K562 (cell line): ENCODE results near the gene HEMK1. TPM values are rescaled to one million over a fixed set of nuclear protein-coding genes. Genes with fewer than 3 reads are reported as not detected.

ENCODE experiments used
- ATAC-seq: fragments of 200-7000 bp; cut with Tn5 transposase; 3 replicates; pipeline ENCODE4 v1.9.1; 2020; ENCODE audit warnings: moderate library complexity
- BruUV-seq: library from RNA; stranded (reverse); fragments of 400-500 nt; replicated peaks from 2 replicates; lab custom pipeline; 2021; lab: Mats Ljungman, UMichigan
- CTCF ChIA-PET: fragments of 300-600 bp; formaldehyde crosslinking; extraction: SDS; loops from one replicate; lab custom pipeline; 2021; ENCODE audit warnings: low intra/inter-chr PET ratio; lab: Yijun Ruan, JAX
- POLR2A ChIA-PET: fragments of 300-600, 350-650 bp; sonication (Branson Sonifier 250); formaldehyde crosslinking; extraction: SDS; loops from one replicate; lab custom pipeline; 2021; ENCODE audit warnings: antibody characterized with exemption, inconsistent platforms; lab: Yijun Ruan, JAX
- DNase-seq, 4 experiments: peaks; one replicate each; pipeline versions ENCODE4 v3.0.0 to v3.0.0-alpha.2; 2011 to 2018; ENCODE audit warnings: low spot score in 3 of 4, mixed read lengths in 3 of 4; ENCODE audit errors: extremely low read depth in 1 of 4
- FAIRE-seq: peaks from 2 replicates; lab custom pipeline; 2011; peaks lifted over from hg19 to GRCh38; lab: Jason Lieb, UNC
- H2AFZ ChIP-seq: 2 replicates; pipeline ENCODE4 v1.6.0; 2011; ENCODE audit warnings: low read depth, low read length, control low read depth, inconsistent platforms
- H3K27ac ChIP-seq: fragments of 200-600 bp; 3 replicates; pipeline ENCODE4 v1.8.0; 2011; ENCODE audit warnings: low read depth, mild to moderate bottlenecking, control low read depth, inconsistent platforms, low read length, moderate library complexity, mixed read lengths; ENCODE audit errors: extremely low read depth
- H3K27me3 ChIP-seq, 2 experiments: fragments of 300-600 bp in 1 of 2; 2 replicates in 1 of 2; 3 replicates in 1 of 2; pipeline versions ENCODE4 v1.6.0 to v1.8.0; 2011; ENCODE audit warnings: inconsistent platforms in 2 of 2, low read length in 2 of 2, mild to moderate bottlenecking in 1 of 2, mixed read lengths in 1 of 2, moderate library complexity in 1 of 2; ENCODE audit not compliant: control insufficient read depth in 2 of 2, insufficient read depth in 2 of 2
- H3K36me3 ChIP-seq: fragments of 300-600 bp; 3 replicates; pipeline ENCODE4 v1.8.0; 2011; ENCODE audit warnings: mild to moderate bottlenecking, low read length, inconsistent platforms; ENCODE audit not compliant: control insufficient read depth, insufficient read depth
- H3K4me1 ChIP-seq, 2 experiments: fragments of 200-600 bp in 1 of 2; replicated peaks in 1 of 2; 2 replicates in 1 of 2; 3 replicates in 1 of 2; pipeline versions ENCODE4 v1.5.1 to v1.8.0; 2011; ENCODE audit warnings: inconsistent platforms in 2 of 2, low read length in 2 of 2, mild to moderate bottlenecking in 1 of 2, mixed read lengths in 1 of 2, moderate library complexity in 1 of 2; ENCODE audit not compliant: control insufficient read depth in 2 of 2, insufficient read depth in 2 of 2
- H3K4me2 ChIP-seq: 2 replicates; pipeline ENCODE4 v1.6.1; 2011; ENCODE audit warnings: low read length, control low read depth, inconsistent platforms, mixed read lengths; ENCODE audit not compliant: insufficient read depth
- H3K4me3 ChIP-seq: fragments of 200-600 bp; sonication (generic), shearing (Covaris generic); 2 replicates; pipeline ENCODE4 v1.5.1; 2016; ENCODE audit warnings: control low read depth, inconsistent platforms
- H3K79me2 ChIP-seq: fragments of 200-600 bp; 3 replicates; pipeline ENCODE4 v1.8.0; 2011; ENCODE audit warnings: low read length, inconsistent platforms; ENCODE audit not compliant: control insufficient read depth, insufficient read depth
- H3K9ac ChIP-seq, 2 experiments: 2 replicates each; pipeline versions ENCODE4 v1.6.0 to v1.6.1; 2011; ENCODE audit warnings: low read depth in 2 of 2, low read length in 2 of 2, control low read depth in 1 of 2, inconsistent platforms in 1 of 2, mild to moderate bottlenecking in 1 of 2, mixed read lengths in 1 of 2; ENCODE audit not compliant: insufficient read depth in 1 of 2
- H3K9me1 ChIP-seq: one replicate; pipeline ENCODE4 v1.6.0; 2011; ENCODE audit warnings: inconsistent platforms, mild to moderate bottlenecking, low read length, moderate library complexity; ENCODE audit not compliant: control insufficient read depth, insufficient read depth
- H3K9me3 ChIP-seq: replicated peaks from 2 replicates; pipeline ENCODE4 v1.5.1; 2011; ENCODE audit warnings: low read depth, low read length, inconsistent platforms; ENCODE audit not compliant: control insufficient read depth, insufficient read depth
- H4K20me1 ChIP-seq: replicated peaks from 2 replicates; pipeline ENCODE4 v1.6.1; 2011; ENCODE audit warnings: low read length, inconsistent platforms, mixed read lengths; ENCODE audit not compliant: control insufficient read depth, insufficient read depth
- BRF1 ChIP-seq: IDR thresholded peaks from 3 replicates; pipeline ENCODE4 v1.6.1; 2011; ENCODE audit warnings: borderline replicate concordance, mild to moderate bottlenecking; ENCODE audit not compliant: insufficient read length; ENCODE audit errors: extremely low read depth
- MCM7 ChIP-seq, 2 experiments: fragments of 450-650 bp; IDR thresholded peaks; 2 replicates each; pipeline ENCODE4 v1.6.1; 2016 to 2018
- MXI1 ChIP-seq: IDR thresholded peaks from 2 replicates; pipeline ENCODE4 v1.6.1; 2011; ENCODE audit warnings: low read depth, mild to moderate bottlenecking, improper control_type of control experiment, low read length
- ZHX1 ChIP-seq: fragments of 150-350 bp; conservative IDR thresholded peaks from 2 replicates; pipeline ENCODE4 v1.6.1; 2014; ENCODE audit warnings: low read length
- ZNF143 ChIP-seq: sonication (generic); formaldehyde crosslinking; IDR thresholded peaks from 2 replicates; pipeline ENCODE4 v1.9.0; 2022; ENCODE audit warnings: mild to moderate bottlenecking, missing genetic modification reagents
- WGBS: fragments of 100-300 bp; shearing (Covaris generic); methylation state at CpG from one replicate; pipeline ENCODE4 v1.1.6; 2016; ENCODE audit warnings: low coverage, mixed read lengths; ENCODE audit not compliant: insufficient coverage; ENCODE audit errors: missing lambda C conversion rate; 5-methylcytosine and 5-hydroxymethylcytosine counted together
- in situ Hi-C: fragments of 300-500 bp; cut with MboI; formaldehyde crosslinking; loops from 4 replicates; pipeline ENCODE4 v1.15.0; 2018; ENCODE audit warnings: inconsistent platforms, mixed read lengths
- intact Hi-C: fragments of 100-400 bp; cut with micrococcal nuclease; formaldehyde crosslinking; loops from 2 replicates; pipeline ENCODE4 v1.14.2; 2022
- polyA plus RNA-seq, 8 experiments: library from polyadenylated mRNA; depleted of rRNA in 4 of 8; stranded (reverse) in 5 of 8; unstranded in 3 of 8; fragments of >200 nt; fragmentation: Nextera tagmentation in 2 of 8; fragmentation: Illumina TruSeq in 1 of 8; extraction: Ambion mirVana in 2 of 8; extraction: Trizol in 1 of 8; gene quantifications; 2 replicates each; pipeline versions ENCODE4 v1.2.1 to v1.2.3, GENCODE V29; 2011 to 2014; ENCODE audit warnings: inconsistent platforms in 1 of 8, missing spikeins in 1 of 8
- total RNA-seq, 7 experiments: library from RNA; depleted of rRNA in 6 of 7; stranded (reverse); fragments of >200 nt in 6 of 7; fragmentation: Illumina TruSeq in 2 of 7; extraction: Trizol in 2 of 7; gene quantifications; 2 replicates each; pipeline versions ENCODE4 v1.2.1 to v1.2.3, GENCODE V29; 2011 to 2021; ENCODE audit warnings: low replicate concordance in 1 of 7
- TF ChIP-seq, protein P1 (sequence below): fragments of 450-650 bp; IDR thresholded peaks from 2 replicates; pipeline ENCODE4 v1.6.1; 2018; ENCODE audit not compliant: partially characterized antibody

Gene HEMK1
- total and polyA plus RNA-seq, 9 of the 15 experiments (the other 6 are each of a cell fraction or from before 2014, with no cell fraction given) = 2.0 to 16.8 (median 11.4) TPM

DNA sequence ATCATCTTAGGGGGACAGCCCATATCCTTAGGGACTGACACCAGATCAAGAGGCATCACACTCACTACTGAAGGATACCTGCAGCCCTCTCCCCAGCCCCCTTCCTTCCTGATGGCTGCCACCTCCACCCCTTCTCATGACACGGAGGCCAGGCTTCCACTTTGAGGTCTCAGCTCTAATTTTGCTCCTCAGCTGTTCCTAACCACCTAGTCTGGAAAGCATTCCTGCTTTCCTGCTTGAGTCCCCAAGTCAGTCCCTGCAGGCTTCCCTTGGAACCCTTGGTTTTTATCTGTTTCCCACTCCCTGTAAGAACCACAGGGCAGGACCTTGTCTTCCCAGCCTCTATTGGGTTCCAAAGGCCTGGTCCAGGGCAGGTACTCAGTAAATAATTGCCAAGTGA lies 5.0 kb upstream of the HEMK1 start (continued):
- TF ChIP-seq ZNF143 (CRISPR knock-in tag) (no peak), ZHX1 (no peak), MCM7 (IDR thresholded peaks at IDR 0.05) (no peak), BRF1 (no peak), MXI1 (no peak)

GRCh38 chr3:50567011-50567385 lies 2.3 kb upstream of the HEMK1 start:
- Histone ChIP-seq H3K4me3 (peak overlapping the region; percentile 90), H3K27ac (no peak overlapping the region)
- no peak for DNase-seq
- BruUV-seq = no TSS peak
- no peak for FAIRE-seq
- TF ChIP-seq, protein P1, sequence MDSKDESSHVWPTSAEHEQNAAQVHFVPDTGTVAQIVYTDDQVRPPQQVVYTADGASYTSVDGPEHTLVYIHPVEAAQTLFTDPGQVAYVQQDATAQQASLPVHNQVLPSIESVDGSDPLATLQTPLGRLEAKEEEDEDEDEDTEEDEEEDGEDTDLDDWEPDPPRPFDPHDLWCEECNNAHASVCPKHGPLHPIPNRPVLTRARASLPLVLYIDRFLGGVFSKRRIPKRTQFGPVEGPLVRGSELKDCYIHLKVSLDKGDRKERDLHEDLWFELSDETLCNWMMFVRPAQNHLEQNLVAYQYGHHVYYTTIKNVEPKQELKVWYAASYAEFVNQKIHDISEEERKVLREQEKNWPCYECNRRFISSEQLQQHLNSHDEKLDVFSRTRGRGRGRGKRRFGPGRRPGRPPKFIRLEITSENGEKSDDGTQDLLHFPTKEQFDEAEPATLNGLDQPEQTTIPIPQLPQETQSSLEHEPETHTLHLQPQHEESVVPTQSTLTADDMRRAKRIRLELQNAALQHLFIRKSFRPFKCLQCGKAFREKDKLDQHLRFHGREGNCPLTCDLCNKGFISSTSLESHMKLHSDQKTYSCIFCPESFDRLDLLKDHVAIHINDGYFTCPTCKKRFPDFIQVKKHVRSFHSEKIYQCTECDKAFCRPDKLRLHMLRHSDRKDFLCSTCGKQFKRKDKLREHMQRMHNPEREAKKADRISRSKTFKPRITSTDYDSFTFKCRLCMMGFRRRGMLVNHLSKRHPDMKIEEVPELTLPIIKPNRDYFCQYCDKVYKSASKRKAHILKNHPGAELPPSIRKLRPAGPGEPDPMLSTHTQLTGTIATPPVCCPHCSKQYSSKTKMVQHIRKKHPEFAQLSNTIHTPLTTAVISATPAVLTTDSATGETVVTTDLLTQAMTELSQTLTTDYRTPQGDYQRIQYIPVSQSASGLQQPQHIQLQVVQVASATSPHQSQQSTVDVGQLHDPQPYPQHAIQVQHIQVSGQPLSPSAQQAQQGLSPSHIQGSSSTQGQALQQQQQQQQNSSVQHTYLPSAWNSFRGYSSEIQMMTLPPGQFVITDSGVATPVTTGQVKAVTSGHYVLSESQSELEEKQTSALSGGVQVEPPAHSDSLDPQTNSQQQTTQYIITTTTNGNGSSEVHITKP = no peak
- TF ChIP-seq, all 486 proteins: peak for 0
- Histone ChIP-seq H3K79me2 (peaks cover 15% of the 10 kb centered on the region), H4K20me1 (no peaks in the 10 kb centered on the region), H3K27me3 (no peaks in the 10 kb centered on the region), H3K4me1 (peaks cover 16 to 22% of the 10 kb centered on the region in 2 experiments; a peak in 4 of 5 replicates), H3K9me3 (no peaks in the 10 kb centered on the region), H3K9ac (peak overlapping the region in 1 of 2 experiments; percentile 83; a peak in 1 of 4 replicates), H3K36me3 (peaks cover 4% of the 10 kb centered on the region; the same call in 2 of the 3 replicates), H3K9me1 (no peaks in the 10 kb centered on the region), H2AFZ (peak overlapping the region; percentile 92), H3K4me2 (peak overlapping the region; percentile 85; the same call in 1 of the 2 replicates)
- intact Hi-C loops (no loop called here), in situ Hi-C loops (no loop called here)
- ChIA-PET POLR2A (interaction anchor here (0.6 to 1.0 kb wide), 4 partner anchors 13 to 304 kb away, joined by 3 read pairs; no protein-coding TSS in a partner anchor), CTCF (no interaction called here)
- ATAC-seq = no peak
- WGBS = no CpG with 5 or more reads among the region's 11 CpGs
